ENCODE results near the gene SORT1.

DNA sequence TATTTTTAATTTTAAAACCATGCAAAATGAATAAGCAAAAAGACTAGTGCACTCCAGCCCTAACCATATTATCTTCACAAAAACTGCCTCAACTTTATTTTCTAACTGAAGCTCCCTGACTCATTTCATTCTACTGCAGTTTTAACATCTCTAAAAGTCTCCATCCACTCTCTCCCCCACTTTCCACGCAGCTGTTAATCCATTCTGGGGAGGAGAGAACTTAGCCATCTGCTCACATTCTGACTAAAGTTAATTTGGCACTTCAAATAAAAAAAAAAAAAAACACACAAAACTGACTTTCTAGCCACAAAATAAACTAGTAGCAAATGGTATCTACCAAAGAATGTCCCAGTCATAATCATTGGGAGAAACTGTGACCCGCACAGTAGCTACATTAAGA is 85.5 kb downstream of the SORT1 start:
- TF ChIP-seq FOS (IDR thresholded peaks at IDR 0.05; ENCODE audit: low read depth, low read length) (no peak), USF2 (IDR thresholded peaks at IDR 0.05; ENCODE audit: low read depth, low read length) (no peak), POLR2A (IDR thresholded peaks at IDR 0.05; ENCODE audit: low read depth, low read length) (no peak), CHD1 (IDR thresholded peaks at IDR 0.05; ENCODE audit: low read depth, low read length) (no peak), BHLHE40 (IDR thresholded peaks at IDR 0.05; ENCODE audit: low read depth, low read length) (no peak), RAD21 (IDR thresholded peaks at IDR 0.05; ENCODE audit: low read length) (no peak), NFE2L2 (IDR thresholded peaks at IDR 0.05; ENCODE audit: low read depth, low read length) (no peak), MXI1 (IDR thresholded peaks at IDR 0.05; ENCODE audit: borderline replicate concordance, low read depth, low read length) (no peak), MAFK (IDR thresholded peaks at IDR 0.05; ENCODE audit: low read depth, low read length) (no peak)
- TF ChIP-seq, protein P1, sequence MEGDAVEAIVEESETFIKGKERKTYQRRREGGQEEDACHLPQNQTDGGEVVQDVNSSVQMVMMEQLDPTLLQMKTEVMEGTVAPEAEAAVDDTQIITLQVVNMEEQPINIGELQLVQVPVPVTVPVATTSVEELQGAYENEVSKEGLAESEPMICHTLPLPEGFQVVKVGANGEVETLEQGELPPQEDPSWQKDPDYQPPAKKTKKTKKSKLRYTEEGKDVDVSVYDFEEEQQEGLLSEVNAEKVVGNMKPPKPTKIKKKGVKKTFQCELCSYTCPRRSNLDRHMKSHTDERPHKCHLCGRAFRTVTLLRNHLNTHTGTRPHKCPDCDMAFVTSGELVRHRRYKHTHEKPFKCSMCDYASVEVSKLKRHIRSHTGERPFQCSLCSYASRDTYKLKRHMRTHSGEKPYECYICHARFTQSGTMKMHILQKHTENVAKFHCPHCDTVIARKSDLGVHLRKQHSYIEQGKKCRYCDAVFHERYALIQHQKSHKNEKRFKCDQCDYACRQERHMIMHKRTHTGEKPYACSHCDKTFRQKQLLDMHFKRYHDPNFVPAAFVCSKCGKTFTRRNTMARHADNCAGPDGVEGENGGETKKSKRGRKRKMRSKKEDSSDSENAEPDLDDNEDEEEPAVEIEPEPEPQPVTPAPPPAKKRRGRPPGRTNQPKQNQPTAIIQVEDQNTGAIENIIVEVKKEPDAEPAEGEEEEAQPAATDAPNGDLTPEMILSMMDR (conservative IDR thresholded peaks at IDR 0.05; ENCODE audit: low read depth, low read length) = no peak
